RWPE2 (cell line): ENCODE data around the gene RETREG1.
A peak's percentile ranks its signal among the peaks of the same experiment; 100 is the strongest.

Experiments used
- ATAC-seq: fragments of 200-7000 bp; cut with Tn5 transposase; 3 replicates; pipeline ENCODE4 v1.9.1; 2021; ENCODE audit warnings: low read depth
- DNase-seq: peaks from one replicate; pipeline ENCODE4 v3.0.0-alpha.2; 2020; ENCODE audit warnings: low spot score
- H3K27ac ChIP-seq: fragments of 450-650 bp; 2 replicates; pipeline ENCODE4 v1.5.1; 2017; ENCODE audit warnings: mild to moderate bottlenecking; ENCODE audit not compliant: poor library complexity, severe bottlenecking
- H3K27me3 ChIP-seq: fragments of 250-450 bp; sonication (Bioruptor Pico); 2 replicates; pipeline ENCODE4 v1.5.1; 2021; ENCODE audit warnings: mild to moderate bottlenecking, moderate library complexity; ENCODE audit not compliant: insufficient read depth, poor library complexity, severe bottlenecking
- H3K36me3 ChIP-seq: fragments of 250-450 bp; sonication (Bioruptor Pico); 2 replicates; pipeline ENCODE4 v1.5.1; 2020; ENCODE audit warnings: low read depth, mild to moderate bottlenecking, moderate library complexity
- H3K4me1 ChIP-seq: fragments of 250-450 bp; sonication (Bioruptor Pico); 2 replicates; pipeline ENCODE4 v1.5.1; 2021; ENCODE audit warnings: mild to moderate bottlenecking, moderate library complexity; ENCODE audit not compliant: insufficient read depth, poor library complexity, severe bottlenecking
- H3K4me3 ChIP-seq: fragments of 250-450 bp; sonication (Bioruptor Pico); 2 replicates; pipeline ENCODE4 v1.5.1; 2021; ENCODE audit warnings: mild to moderate bottlenecking, moderate library complexity; ENCODE audit not compliant: severe bottlenecking
- H3K9me3 ChIP-seq: fragments of 250-450 bp; sonication (Bioruptor Pico); 2 replicates; pipeline ENCODE4 v1.5.1; 2021; ENCODE audit warnings: mild to moderate bottlenecking, moderate library complexity; ENCODE audit not compliant: severe bottlenecking
- TF ChIP-seq, protein P1 (sequence below): fragments of 450-650 bp; IDR thresholded peaks from one replicate; pipeline ENCODE4 v1.5.1; 2017; ENCODE audit warnings: mild to moderate bottlenecking, moderate library complexity; ENCODE audit not compliant: poor library complexity, severe bottlenecking

The RETREG1 gene

DNA sequence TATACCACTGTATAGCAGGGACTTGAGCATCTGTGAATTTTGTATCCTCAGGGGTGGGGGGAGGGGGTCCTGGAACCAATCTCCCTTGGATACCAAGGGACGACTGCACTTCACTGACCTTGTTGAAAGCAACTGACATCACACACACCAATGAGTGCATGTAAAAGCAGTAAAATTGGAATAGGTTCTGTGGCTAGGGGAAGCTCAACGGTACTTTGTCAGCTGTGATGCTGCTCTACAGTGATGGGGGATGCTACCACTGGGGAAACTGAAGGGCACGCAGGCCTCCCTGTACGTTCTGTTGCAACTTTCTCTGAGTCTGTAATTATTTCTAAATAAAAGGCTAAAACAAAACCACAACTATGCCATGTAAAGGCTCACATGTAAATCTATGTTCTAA, 47.0 kb upstream of the RETREG1 start:
- no peak overlapping the region for H3K4me3 ChIP-seq
- H3K9me3 ChIP-seq, result no peaks in the 10 kb centered on the region
- no peak for ATAC-seq
- TF ChIP-seq, protein P1, sequence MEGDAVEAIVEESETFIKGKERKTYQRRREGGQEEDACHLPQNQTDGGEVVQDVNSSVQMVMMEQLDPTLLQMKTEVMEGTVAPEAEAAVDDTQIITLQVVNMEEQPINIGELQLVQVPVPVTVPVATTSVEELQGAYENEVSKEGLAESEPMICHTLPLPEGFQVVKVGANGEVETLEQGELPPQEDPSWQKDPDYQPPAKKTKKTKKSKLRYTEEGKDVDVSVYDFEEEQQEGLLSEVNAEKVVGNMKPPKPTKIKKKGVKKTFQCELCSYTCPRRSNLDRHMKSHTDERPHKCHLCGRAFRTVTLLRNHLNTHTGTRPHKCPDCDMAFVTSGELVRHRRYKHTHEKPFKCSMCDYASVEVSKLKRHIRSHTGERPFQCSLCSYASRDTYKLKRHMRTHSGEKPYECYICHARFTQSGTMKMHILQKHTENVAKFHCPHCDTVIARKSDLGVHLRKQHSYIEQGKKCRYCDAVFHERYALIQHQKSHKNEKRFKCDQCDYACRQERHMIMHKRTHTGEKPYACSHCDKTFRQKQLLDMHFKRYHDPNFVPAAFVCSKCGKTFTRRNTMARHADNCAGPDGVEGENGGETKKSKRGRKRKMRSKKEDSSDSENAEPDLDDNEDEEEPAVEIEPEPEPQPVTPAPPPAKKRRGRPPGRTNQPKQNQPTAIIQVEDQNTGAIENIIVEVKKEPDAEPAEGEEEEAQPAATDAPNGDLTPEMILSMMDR, result no peak
- no peaks in the 10 kb centered on the region for H3K4me1 ChIP-seq
- DNase-seq, result no peak
- H3K27me3 ChIP-seq, result no peaks in the 10 kb centered on the region
- peaks cover 42% of the 10 kb centered on the region for H3K36me3 ChIP-seq
- H3K27ac ChIP-seq, result no peak overlapping the region

GRCh38 chr5:16661713-16662112, 44.9 kb upstream of the RETREG1 start:
- Histone ChIP-seq H3K27me3 (no peaks in the 10 kb centered on the region), H3K36me3 (peaks cover 21% of the 10 kb centered on the region), H3K4me1 (no peaks in the 10 kb centered on the region), H3K4me3 (no peak overlapping the region), H3K27ac (no peak overlapping the region), H3K9me3 (no peaks in the 10 kb centered on the region)
- DNase-seq (no peak), ATAC-seq (no peak)
- TF ChIP-seq, protein P1, result no peak

GRCh38 chr5:16660982-16661381, 44.2 kb upstream of the RETREG1 start:
- H3K27ac ChIP-seq, result no peak overlapping the region
- peak; percentile 11; the same call in 1 of the 3 replicates for ATAC-seq

DNA sequence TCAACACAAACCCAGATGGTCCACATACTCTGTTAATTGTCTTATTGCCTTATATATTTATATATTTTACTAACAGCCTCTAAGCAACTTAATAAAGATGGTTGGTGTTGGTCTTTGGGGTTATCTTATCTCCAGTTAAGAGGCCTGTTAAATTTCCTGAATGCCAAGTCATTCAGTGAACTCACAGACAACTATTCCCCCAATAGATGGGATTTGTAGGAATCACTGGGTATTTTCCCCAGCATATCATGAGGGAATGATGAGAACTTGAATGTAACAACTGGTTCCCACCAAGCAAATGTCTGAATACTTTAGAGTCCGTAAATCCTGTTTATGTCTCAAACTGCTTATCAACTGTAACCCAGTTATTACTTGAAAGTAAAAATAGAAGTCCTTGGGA, 42.7 kb upstream of the RETREG1 start:
- Histone ChIP-seq H3K9me3 (no peaks in the 10 kb centered on the region), H3K27ac (no peak overlapping the region), H3K36me3 (peaks cover 5% of the 10 kb centered on the region; the same call in 1 of the 2 replicates), H3K4me3 (no peak overlapping the region), H3K27me3 (no peaks in the 10 kb centered on the region), H3K4me1 (no peaks in the 10 kb centered on the region)
- no peak for ATAC-seq
- no peak for DNase-seq
- TF ChIP-seq, protein P1, result no peak

More at GRCh38 chr5:16660982-16661381, 44.2 kb upstream of the RETREG1 start:
- Histone ChIP-seq H3K36me3 (peaks cover 13% of the 10 kb centered on the region), H3K4me1 (no peaks in the 10 kb centered on the region), H3K27me3 (no peaks in the 10 kb centered on the region), H3K4me3 (no peak overlapping the region), H3K9me3 (no peaks in the 10 kb centered on the region)
- no peak for DNase-seq
- TF ChIP-seq, protein P1, result no peak

GRCh38 chr5:16656561-16657191, 39.9 kb upstream of the RETREG1 start:
- peak; percentile 8; the same call in 1 of the 3 replicates for ATAC-seq

More at GRCh38 chr5:16656561-16657191, 39.9 kb upstream of the RETREG1 start:
- Histone ChIP-seq H3K36me3 (no peaks in the 10 kb centered on the region), H3K4me1 (no peaks in the 10 kb centered on the region), H3K9me3 (no peaks in the 10 kb centered on the region), H3K27me3 (no peaks in the 10 kb centered on the region), H3K27ac (no peak overlapping the region), H3K4me3 (no peak overlapping the region)
- TF ChIP-seq, protein P1, result no peak
- no peak for DNase-seq
